ENCODE results near the gene C15orf39.

The C15orf39 gene

GRCh38 chr15:75229191-75230015, 27.7 kb downstream of the C15orf39 start:
- in situ Hi-C loops (cut with HindIII; ENCODE audit: low pct_ligation_motif_present, low sequenced_read_pairs), result no loop called here
- DNase-seq, result peak; percentile 37
- TF ChIP-seq, protein P1, sequence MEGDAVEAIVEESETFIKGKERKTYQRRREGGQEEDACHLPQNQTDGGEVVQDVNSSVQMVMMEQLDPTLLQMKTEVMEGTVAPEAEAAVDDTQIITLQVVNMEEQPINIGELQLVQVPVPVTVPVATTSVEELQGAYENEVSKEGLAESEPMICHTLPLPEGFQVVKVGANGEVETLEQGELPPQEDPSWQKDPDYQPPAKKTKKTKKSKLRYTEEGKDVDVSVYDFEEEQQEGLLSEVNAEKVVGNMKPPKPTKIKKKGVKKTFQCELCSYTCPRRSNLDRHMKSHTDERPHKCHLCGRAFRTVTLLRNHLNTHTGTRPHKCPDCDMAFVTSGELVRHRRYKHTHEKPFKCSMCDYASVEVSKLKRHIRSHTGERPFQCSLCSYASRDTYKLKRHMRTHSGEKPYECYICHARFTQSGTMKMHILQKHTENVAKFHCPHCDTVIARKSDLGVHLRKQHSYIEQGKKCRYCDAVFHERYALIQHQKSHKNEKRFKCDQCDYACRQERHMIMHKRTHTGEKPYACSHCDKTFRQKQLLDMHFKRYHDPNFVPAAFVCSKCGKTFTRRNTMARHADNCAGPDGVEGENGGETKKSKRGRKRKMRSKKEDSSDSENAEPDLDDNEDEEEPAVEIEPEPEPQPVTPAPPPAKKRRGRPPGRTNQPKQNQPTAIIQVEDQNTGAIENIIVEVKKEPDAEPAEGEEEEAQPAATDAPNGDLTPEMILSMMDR (IDR thresholded peaks at IDR 0.05; ENCODE audit: low read depth, low read length, missing control alignments), result no peak
- peaks cover 1% of the 10 kb centered on the region for H3K27me3 ChIP-seq (replicated peaks)
- no peaks in the 10 kb centered on the region for H3K36me3 ChIP-seq (replicated peaks)
- no peak overlapping the region for H3K27ac ChIP-seq
- no peak overlapping the region for H3K4me3 ChIP-seq (ENCODE audit: low read depth, low read length)

DNA sequence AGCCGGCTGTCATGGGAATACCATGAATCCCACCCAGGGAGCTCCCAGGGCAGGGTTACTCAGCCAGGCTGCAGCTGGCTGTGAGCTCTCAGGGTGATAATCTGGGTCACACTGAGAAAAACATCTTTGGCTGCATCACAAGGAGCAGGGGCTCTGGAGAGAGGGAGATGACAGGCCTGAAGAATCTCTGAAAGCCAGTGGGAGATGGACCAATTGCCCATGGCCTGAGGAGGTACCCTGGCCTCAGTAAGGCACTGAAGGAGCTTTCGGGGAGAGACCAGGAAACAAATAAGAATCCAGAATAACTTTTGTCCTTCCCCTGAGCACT, 28.3 kb downstream of the C15orf39 start:
- no peak for DNase-seq
- H3K27ac ChIP-seq, result no peak overlapping the region
- peaks cover 1% of the 10 kb centered on the region for H3K27me3 ChIP-seq (replicated peaks)
- TF ChIP-seq, protein P1 (IDR thresholded peaks at IDR 0.05; ENCODE audit: low read depth, low read length, missing control alignments), result no peak
- in situ Hi-C loops (cut with HindIII; ENCODE audit: low pct_ligation_motif_present, low sequenced_read_pairs), result no loop called here
- H3K4me3 ChIP-seq (ENCODE audit: low read depth, low read length), result no peak overlapping the region
- no peaks in the 10 kb centered on the region for H3K36me3 ChIP-seq (replicated peaks)

- H3K27ac ChIP-seq, result no peak overlapping the region
- H3K27me3 ChIP-seq (replicated peaks), result peaks cover 1% of the 10 kb centered on the region
- TF ChIP-seq, protein P1 (IDR thresholded peaks at IDR 0.05; ENCODE audit: low read depth, low read length, missing control alignments), result no peak
- H3K36me3 ChIP-seq (replicated peaks), result no peaks in the 10 kb centered on the region
- in situ Hi-C loops (cut with HindIII; ENCODE audit: low pct_ligation_motif_present, low sequenced_read_pairs), result no loop called here
- no peak overlapping the region for H3K4me3 ChIP-seq (ENCODE audit: low read depth, low read length)
- no peak for DNase-seq
Observed at GRCh38 chr15:75230551-75231371, 29.1 kb downstream of the C15orf39 start.

DNA sequence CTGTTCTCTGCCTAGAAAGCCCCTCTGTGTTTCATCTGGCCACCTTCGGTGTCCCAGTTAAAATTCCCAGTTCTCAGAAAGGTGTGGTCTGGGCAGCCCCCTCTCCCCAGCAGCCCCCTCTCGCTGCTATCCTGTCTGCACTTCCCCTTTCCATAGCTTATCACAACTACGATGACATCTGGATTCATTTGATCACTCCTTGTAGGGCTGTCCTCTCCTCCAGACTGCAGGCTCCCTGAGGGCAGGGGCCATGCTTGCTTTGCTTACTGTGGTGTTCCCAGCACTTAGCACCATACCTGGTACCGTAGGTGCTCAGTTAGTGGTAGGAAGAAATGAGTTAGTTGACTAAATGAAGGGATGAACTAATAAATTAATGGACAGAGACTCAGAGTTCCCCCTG, 30.2 kb downstream of the C15orf39 start:
- TF ChIP-seq, protein P1 (IDR thresholded peaks at IDR 0.05; ENCODE audit: low read depth, low read length, missing control alignments), result no peak
- H3K27me3 ChIP-seq (replicated peaks), result peaks cover 1% of the 10 kb centered on the region
- in situ Hi-C loops (cut with HindIII; ENCODE audit: low pct_ligation_motif_present, low sequenced_read_pairs), result no loop called here

DNA sequence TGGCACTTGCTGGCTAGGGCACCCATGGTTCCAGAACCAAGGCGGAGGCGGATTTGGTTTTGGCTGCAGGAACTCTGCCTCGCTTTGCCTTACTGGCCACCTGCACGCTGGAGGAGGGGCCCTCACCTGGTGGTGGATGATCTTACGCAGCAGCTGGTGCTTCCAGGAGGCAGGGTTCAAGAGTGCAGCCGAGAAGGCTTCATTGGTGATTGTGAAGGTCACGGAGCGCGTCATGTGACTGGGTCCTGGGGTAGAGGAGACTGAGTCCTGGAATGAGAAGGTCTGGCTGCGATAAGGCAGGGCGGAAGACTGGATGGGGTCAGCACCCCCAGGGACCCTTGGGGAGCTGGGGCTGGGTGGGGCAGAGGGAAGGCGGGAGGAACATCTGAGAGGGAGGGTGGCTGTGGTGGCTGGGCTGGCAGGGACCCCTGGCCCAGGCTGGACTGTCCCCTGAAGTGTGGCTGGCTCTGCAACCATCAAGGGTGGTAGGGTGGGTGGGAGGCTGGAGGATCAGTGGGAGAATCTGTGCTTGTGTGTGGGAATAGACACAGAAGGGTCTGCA, 30.7 kb downstream of the C15orf39 start:
- in situ Hi-C loops (cut with HindIII; ENCODE audit: low pct_ligation_motif_present, low sequenced_read_pairs), result no loop called here
- no peak for DNase-seq
- Histone ChIP-seq H3K4me3 (ENCODE audit: low read depth, low read length) (no peak overlapping the region), H3K27ac (no peak overlapping the region), H3K36me3 (replicated peaks) (no peaks in the 10 kb centered on the region), H3K27me3 (replicated peaks) (peaks cover 1% of the 10 kb centered on the region)
- TF ChIP-seq, protein P1 (IDR thresholded peaks at IDR 0.05; ENCODE audit: low read depth, low read length, missing control alignments), result no peak

More for the DNA sequence above, 30.2 kb downstream of the C15orf39 start:
- DNase-seq, result no peak
- Histone ChIP-seq H3K27ac (no peak overlapping the region), H3K4me3 (ENCODE audit: low read depth, low read length) (no peak overlapping the region), H3K36me3 (replicated peaks) (no peaks in the 10 kb centered on the region)

Measured in brain microvascular endothelial cell (primary cell).